Measurements from ENCODE around the gene PTPN4.
"Not testable (repeated sequence)": the region's sequence is repeated elsewhere in the genome, so short reads cannot be mapped to it uniquely, and the experiment has no call there.

PTPN4 gene

GRCh38 chr2:119960821-119961220, 201.1 kb downstream of the PTPN4 start:
- DNase-seq = no peak

GRCh38 chr2:119981896-119982295, 222.2 kb downstream of the PTPN4 start:
- DNase-seq = no peak

DNA sequence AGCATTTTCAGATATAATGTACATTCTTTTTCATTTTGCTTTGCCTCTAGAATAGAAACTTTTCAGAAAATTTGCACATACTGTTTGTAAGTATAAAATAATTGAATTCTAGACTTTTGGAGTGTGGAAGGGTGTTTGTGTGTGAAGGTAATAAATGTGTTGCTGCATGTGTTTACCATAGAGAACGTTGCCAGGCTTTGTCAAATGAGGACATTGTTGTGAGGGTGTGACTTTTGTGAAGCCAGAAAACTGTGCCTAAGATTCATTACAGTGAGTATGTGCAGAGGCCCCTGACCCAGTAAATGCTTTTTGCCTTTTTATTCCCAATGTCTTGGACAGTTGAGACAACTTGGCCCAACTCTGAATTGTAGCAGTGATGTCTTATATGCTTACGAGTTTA, 222.8 kb downstream of the PTPN4 start:
- DNase-seq = no peak

DNA sequence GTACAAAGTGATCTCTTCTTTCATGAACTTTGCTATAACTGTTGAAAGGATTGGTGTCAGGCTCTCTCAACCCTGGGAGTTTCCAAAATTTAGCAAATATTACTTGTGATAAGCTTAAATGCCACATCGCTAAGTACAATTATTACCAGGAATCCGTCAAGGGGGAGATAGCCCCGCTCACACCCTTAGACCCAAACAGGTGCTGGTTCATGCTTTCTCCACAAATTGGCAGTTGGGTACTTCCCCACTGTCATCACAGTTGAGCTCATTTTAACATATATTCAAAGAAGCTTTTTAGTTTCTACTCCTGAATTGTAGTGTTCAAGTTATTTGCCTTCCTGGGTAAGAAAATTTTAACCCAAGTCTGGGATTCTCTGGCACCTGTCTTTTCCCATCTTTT, 223.4 kb downstream of the PTPN4 start:
- no peak for DNase-seq

- no peak for DNase-seq
These were observed 236.4 kb downstream of the PTPN4 start for GRCh38 chr2:119996148-119996547.

DNA sequence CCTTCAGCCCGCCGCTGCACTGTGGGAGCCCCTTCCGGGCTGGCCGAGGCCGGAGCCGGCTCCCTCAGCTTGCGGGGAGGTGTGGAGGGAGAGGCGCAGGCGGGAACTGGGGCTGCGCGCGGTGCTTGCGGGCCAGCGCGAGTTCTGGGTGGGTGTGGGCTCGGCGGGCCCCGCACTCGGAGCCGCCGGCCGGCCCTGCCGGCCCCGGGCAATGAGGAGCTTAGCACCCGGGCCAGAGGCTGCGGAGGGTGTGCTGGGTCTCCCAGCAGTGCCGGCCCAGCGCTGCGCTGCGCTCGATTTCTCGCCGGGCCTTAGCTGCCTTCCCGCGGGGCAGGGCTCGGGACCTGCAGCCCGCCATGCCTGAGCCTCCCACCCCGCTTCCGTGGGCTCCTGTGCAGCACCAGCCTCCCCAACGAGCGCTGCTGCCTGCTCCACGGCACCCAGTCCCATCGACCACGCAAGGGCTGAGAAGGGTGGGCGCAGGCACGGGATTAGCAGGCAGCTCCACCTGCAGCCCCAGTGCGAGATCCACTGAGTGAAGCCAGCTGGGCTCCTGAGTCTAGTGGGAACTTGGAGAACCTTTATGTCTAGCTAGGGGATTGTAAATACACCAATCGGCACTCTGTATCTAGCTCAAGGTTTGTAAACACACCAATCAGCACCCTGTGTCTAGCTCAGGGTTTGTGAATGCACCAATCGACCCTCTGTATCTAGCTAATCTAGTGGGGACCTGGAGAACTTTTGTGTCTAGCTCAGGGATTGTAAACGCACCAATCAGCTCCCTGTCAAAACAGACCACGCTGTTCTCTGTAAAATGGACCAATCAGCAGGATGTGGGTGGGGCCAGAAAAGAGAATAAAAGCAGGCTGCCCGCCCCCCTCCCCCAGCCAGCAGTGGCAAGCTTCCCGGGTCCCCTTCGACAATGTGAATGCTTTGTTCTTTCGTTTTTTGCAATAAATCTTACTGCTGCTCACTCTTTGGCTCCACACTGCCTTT, 237.5 kb downstream of the PTPN4 start:
- DNase-seq = not testable (repeated sequence)

- no peak for DNase-seq
These were observed 241.7 kb downstream of the PTPN4 start for GRCh38 chr2:120001471-120001870.

DNA sequence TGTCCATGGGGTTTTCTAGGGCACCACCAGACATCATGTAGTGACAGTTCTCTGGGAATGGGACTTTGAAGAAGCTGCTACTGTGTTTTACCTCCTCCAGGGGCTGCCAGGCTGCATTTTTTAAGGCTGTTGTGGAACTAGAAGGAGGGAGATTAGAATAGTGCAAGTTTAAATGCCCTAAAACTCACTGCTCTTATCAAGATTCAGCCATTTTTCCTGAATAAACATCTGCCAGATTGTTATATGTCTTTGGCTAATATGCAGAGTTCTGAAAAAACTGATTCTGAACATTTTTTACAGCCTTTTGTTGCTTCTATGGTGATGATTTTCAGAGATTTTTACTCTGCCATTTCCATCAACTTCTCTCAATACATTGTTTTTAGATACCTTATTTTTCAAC, 244.5 kb downstream of the PTPN4 start:
- no peak for DNase-seq

GRCh38 chr2:120005834-120006521, 246.3 kb downstream of the PTPN4 start:
- no peak for DNase-seq

- no peak for DNase-seq
These were observed 248.1 kb downstream of the PTPN4 start for GRCh38 chr2:120007851-120008250.

GRCh38 chr2:120012363-120012762, 252.6 kb downstream of the PTPN4 start:
- DNase-seq = no peak

DNA sequence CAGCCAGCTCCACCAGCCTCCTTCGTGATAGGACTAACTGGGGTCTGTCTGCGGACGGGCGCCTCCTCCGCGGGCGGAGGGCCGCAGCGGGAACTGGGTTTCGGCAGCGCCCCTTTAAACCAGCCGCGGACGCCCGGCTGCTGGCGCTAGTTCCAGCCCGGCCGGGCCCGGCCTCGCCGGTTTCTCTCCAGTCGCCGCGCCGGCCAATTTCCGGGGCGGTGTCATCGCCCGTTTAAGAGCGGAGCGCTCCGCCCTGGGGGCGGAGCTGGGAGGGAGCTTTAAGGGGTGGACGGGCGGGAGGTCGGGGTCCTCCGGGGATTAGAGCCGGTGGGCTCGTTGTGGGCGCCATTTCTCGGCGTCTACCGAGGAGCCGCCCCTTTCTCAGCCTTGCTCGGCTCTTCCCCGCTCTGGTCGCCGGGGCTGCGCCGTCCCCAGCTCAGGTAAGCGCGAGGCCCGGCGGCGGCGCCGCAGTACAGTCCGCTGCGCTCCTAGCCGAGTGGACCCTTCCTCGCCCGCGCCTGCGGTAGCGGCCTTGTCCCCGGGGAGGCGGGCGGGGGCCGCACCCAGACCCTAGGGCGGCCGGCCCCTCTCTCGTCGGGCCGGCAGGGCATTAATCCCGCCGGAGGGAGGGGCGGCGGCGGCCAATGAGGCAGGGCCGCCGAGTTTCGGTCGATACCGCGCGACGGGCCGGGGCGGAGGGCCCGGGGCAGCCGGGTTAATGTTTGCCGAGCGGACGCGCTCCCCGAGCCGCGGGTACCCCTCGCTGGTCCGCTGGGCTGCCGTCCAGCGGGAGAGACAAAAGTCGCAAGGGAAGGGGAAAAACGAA, 253.3 kb downstream of the PTPN4 start, which contains the start of gene EPB41L5:
Gene EPB41L5 (plus strand): TSS at position 307 of the 826 bp plus-strand sequence. CDS start 6,008 bp downstream, outside the sequence.
- peak; percentile 90 to 93 for DNase-seq

GRCh38 chr2:120013597-120014223, 254.0 kb downstream of the PTPN4 start:
- DNase-seq = peak; percentile 21 to 24

- DNase-seq = peak in 1 of 2 experiments; percentile 16
These were observed 254.7 kb downstream of the PTPN4 start for GRCh38 chr2:120014226-120014980.

DNA sequence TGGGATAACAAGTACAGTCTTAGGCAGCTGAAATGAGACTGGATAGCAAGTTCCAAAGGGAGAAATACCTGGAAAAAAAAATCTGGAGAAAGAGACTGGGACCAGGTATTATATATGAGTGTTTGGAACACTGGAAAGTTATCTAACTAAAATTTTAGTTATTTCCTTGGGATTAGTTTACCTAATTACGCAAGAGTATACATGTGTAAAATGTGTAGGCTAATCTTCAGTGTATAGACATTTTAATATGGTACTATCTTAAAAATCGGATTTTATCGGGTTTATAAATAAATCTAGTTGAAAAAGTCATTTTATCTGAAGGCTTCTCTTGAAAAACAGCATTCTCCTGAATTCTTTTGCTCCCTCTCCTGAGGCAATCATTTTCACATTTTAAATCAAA, 257.1 kb downstream of the PTPN4 start:
- no peak for DNase-seq

- no peak for DNase-seq
These were observed 257.5 kb downstream of the PTPN4 start for GRCh38 chr2:120017201-120017600.

DNA sequence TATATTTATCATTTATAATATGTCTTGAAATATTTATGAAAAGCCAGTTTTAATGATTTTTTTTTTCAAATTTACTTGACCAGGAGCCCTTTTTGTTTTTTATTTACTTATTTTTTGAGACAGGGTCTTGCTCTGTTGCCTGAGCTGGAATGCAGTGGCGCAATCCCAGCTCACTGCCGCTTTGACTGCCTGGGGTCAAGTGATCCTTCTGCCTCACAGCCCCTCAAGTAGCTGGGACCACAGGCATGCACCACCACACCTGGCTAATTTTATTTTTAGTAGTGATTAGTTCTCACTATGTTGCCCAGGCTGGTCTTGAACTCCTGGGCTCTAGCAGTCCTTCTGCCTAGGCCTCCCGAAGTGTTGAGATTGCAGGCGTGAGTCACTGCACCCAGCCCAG, 258.8 kb downstream of the PTPN4 start:
- no peak for DNase-seq

DNA sequence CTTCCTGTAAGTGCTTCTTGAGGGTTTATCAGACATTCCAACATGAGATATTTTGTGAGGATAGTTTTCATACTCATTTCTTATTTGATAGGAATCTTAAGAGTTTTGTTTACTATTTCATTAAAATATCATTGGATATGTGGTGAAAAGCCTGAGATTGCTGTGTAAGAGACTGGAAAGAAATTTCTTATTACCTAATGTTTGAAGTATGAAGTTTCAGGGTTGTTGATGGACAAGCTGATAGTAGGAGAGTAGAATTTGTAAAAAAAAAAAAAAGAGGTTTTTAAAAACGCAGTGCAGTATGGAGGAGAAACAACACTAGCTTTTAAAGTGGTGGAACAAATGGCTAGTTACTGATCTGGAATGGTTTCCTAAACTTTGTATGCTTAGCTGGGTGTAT, 260.8 kb downstream of the PTPN4 start:
- DNase-seq = no peak

DNA sequence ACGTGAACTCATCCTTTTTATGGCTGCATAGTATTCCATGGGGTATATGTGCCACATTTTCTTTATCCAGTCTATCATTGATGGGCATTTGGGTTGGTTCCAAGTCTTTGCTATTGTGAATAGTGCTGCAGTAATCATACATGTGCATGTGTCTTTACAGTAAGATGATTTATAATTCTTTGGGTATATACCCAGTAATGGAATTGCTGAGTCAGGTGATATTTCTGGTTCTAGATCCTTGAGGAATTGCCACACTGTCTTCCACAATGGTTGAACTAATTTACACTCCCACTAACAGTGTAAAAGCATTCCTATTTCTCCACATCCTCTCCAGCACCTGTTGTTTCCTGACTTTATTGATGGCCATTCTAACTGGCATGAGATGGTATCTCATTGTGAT, 262.8 kb downstream of the PTPN4 start:
- DNase-seq = not testable (repeated sequence)

GRCh38 chr2:120026890-120027289, 267.2 kb downstream of the PTPN4 start:
- DNase-seq = no peak

GRCh38 chr2:120028795-120029194, 269.1 kb downstream of the PTPN4 start:
- no peak for DNase-seq
